ENCODE results near the gene RPS26. TPM values are rescaled to one million over a fixed set of nuclear protein-coding genes. Genes with fewer than 3 reads are reported as not detected.
A peak's percentile ranks its signal among the peaks of the same experiment; 100 is the strongest.

RPS26 gene
- total and polyA plus RNA-seq, 9 of the 15 experiments (the other 6 are each of a cell fraction or from before 2014, with no cell fraction given) = 70.2 to 1,589 (median 852) TPM

GRCh38 chr12:56041552-56042429, at the start of gene RPS26 (continued):
- TF ChIP-seq PRDM10 (IDR thresholded peaks at IDR 0.05; ENCODE audit: partially characterized antibody) = peak; percentile 11
- TF ChIP-seq CTCFL (IDR thresholded peaks at IDR 0.05; ENCODE audit: borderline replicate concordance, insufficient read depth, low read depth, low read length, poor library complexity, severe bottlenecking) = no peak
- TF ChIP-seq ZNF175 (CRISPR knock-in tag; IDR thresholded peaks at IDR 0.05; ENCODE audit: low read depth) = peak; percentile 82
- TF ChIP-seq ZKSCAN3 (CRISPR knock-in tag; IDR thresholded peaks at IDR 0.05) = no peak
- peak; percentile 37; the same call in 1 of the 2 replicates for TF ChIP-seq NR3C1 (CRISPR knock-in tag; IDR thresholded peaks at IDR 0.05)
- no peak for TF ChIP-seq NFYB (IDR thresholded peaks at IDR 0.05; ENCODE audit: extremely low read depth, insufficient read length)
- no peak; the same call in 1 of the 2 replicates for TF ChIP-seq JUN (IDR thresholded peaks at IDR 0.05; ENCODE audit: borderline replicate concordance, low read depth, low read length)
- no peak for TF ChIP-seq JUN (CRISPR knock-in tag; IDR thresholded peaks at IDR 0.05; ENCODE audit: borderline replicate concordance)
- TF ChIP-seq OTX1 (CRISPR knock-in tag; IDR thresholded peaks at IDR 0.05) = peak; percentile 67
- TF ChIP-seq TSC22D4 (tag; IDR thresholded peaks at IDR 0.05) = no peak
- TF ChIP-seq HLTF (IDR thresholded peaks at IDR 0.05) = peak; percentile 96
- no peak for TF ChIP-seq WHSC1 (IDR thresholded peaks at IDR 0.05; ENCODE audit: low read length)
- no peak for TF ChIP-seq CHCHD3 (CRISPR knock-in tag; IDR thresholded peaks at IDR 0.05)
- no peak for TF ChIP-seq ARID3B (CRISPR knock-in tag; IDR thresholded peaks at IDR 0.05; ENCODE audit: borderline replicate concordance)
- TF ChIP-seq FOXA3 (CRISPR knock-in tag; conservative IDR thresholded peaks at IDR 0.05 in 1 of 2, IDR thresholded peaks at IDR 0.05 in 1 of 2) = 0 out of 4 replicates have a peak, but pooled peaks of 1 of the 2 experiments have one; percentile 35
- peak; percentile 64; the same call in 1 of the 2 replicates for TF ChIP-seq STAT5A (IDR thresholded peaks at IDR 0.05; ENCODE audit: borderline replicate concordance, low read length)
- TF ChIP-seq POLR3A (IDR thresholded peaks at IDR 0.05; ENCODE audit: borderline replicate concordance, extremely low read depth, insufficient read depth, insufficient read length) = no peak
- TF ChIP-seq BRF2 (IDR thresholded peaks at IDR 0.05; ENCODE audit: borderline replicate concordance, insufficient read depth, insufficient read length) = no peak
